GM23338 (cell line): ENCODE data around the gene BPTF. TPM values are rescaled to one million over a fixed set of nuclear protein-coding genes. Genes with fewer than 3 reads are reported as not detected.
"Not testable (repeated sequence)": the region's sequence is repeated elsewhere in the genome, so short reads cannot be mapped to it uniquely, and the experiment has no call there.

ENCODE experiments used
- ATAC-seq: fragments of 200-7000 bp; cut with Tn5 transposase; 3 replicates; pipeline ENCODE4 v1.9.1; 2020
- DNase-seq: peaks from one replicate; pipeline ENCODE4 v3.0.0-alpha.2; 2015; ENCODE audit warnings: low spot score
- H2AFZ ChIP-seq: fragments of 200-600 bp; sonication (generic); 2 replicates; pipeline ENCODE4 v1.8.0; 2016; ENCODE audit warnings: antibody characterized with exemption, mild to moderate bottlenecking, moderate library complexity
- H3F3A ChIP-seq: fragments of 200-600 bp; sonication (generic); replicated peaks from 2 replicates; pipeline ENCODE4 v1.8.0; 2017; ENCODE audit warnings: antibody characterized with exemption, mixed run types, low read depth
- H3K27ac ChIP-seq: fragments of 200-600 bp; sonication (generic); 2 replicates; pipeline ENCODE4 v1.6.1; 2016; ENCODE audit warnings: low read depth
- H3K27me3 ChIP-seq: fragments of 200-600 bp; sonication (generic); 2 replicates; pipeline ENCODE4 v1.8.0; 2016; ENCODE audit warnings: mild to moderate bottlenecking, mixed run types, moderate library complexity; ENCODE audit not compliant: insufficient read depth
- H3K36me3 ChIP-seq: fragments of 200-600 bp; sonication (generic); 2 replicates; pipeline ENCODE4 v1.8.0; 2016; ENCODE audit warnings: mild to moderate bottlenecking; ENCODE audit not compliant: insufficient read depth
- H3K4me1 ChIP-seq: fragments of 200-600 bp; sonication (generic); 2 replicates; pipeline ENCODE4 v1.8.0; 2016; ENCODE audit warnings: mild to moderate bottlenecking, moderate library complexity; ENCODE audit not compliant: insufficient read depth
- H3K4me2 ChIP-seq: fragments of 200-600 bp; sonication (generic); 2 replicates; pipeline ENCODE4 v1.7.1; 2017; ENCODE audit warnings: mixed run types
- H3K4me3 ChIP-seq: fragments of 200-600 bp; sonication (generic); 2 replicates; pipeline ENCODE4 v1.6.1; 2016; ENCODE audit warnings: mixed run types
- H3K79me2 ChIP-seq: fragments of 200-600 bp; sonication (generic); replicated peaks from 2 replicates; pipeline ENCODE4 v1.8.0; 2017; ENCODE audit warnings: mild to moderate bottlenecking; ENCODE audit not compliant: insufficient read depth
- H3K9me2 ChIP-seq: fragments of 200-600 bp; sonication (generic); 2 replicates; pipeline ENCODE4 v1.8.0; 2017; ENCODE audit not compliant: insufficient read depth
- H4K20me1 ChIP-seq: fragments of 200-600 bp; sonication (generic); replicated peaks from 2 replicates; pipeline ENCODE4 v1.8.0; 2017; ENCODE audit warnings: mild to moderate bottlenecking; ENCODE audit not compliant: insufficient read depth
- H3K27ac Mint-ChIP-seq: 2 replicates; pipeline ENCODE4 v1.8.0; 2020; ENCODE audit warnings: inconsistent platforms, mild to moderate bottlenecking, moderate library complexity, mixed read lengths
- H3K27me3 Mint-ChIP-seq: 3 replicates; pipeline ENCODE4 v1.8.0; 2022; ENCODE audit warnings: low read depth, mild to moderate bottlenecking, moderate library complexity, mixed read lengths, inconsistent platforms; ENCODE audit not compliant: insufficient read depth, poor library complexity
- H3K36me3 Mint-ChIP-seq: 3 replicates; pipeline ENCODE4 v1.8.0; 2021; ENCODE audit warnings: low read depth, mild to moderate bottlenecking, inconsistent platforms, moderate library complexity, mixed read lengths
- H3K4me1 Mint-ChIP-seq: 3 replicates; pipeline ENCODE4 v1.8.0; 2020; ENCODE audit warnings: mild to moderate bottlenecking, inconsistent platforms, mixed read lengths
- H3K4me3 Mint-ChIP-seq: 3 replicates; pipeline ENCODE4 v1.8.0; 2021; ENCODE audit warnings: moderate library complexity, mild to moderate bottlenecking, inconsistent platforms, mixed read lengths
- H3K9me3 Mint-ChIP-seq: 3 replicates; pipeline ENCODE4 v1.8.0; 2020; ENCODE audit warnings: moderate library complexity, mild to moderate bottlenecking, inconsistent platforms, mixed read lengths
- EZH2 ChIP-seq: fragments of 200-600 bp; sonication (generic); IDR thresholded peaks from one replicate; pipeline ENCODE4 v1.8.0; 2017; ENCODE audit warnings: antibody characterized with exemption, mild to moderate bottlenecking, low read depth; ENCODE audit not compliant: unreplicated experiment
- STAT1 ChIP-seq: IDR thresholded peaks from one replicate; pipeline ENCODE4 v1.6.1; 2016; ENCODE audit warnings: antibody characterized with exemption; ENCODE audit not compliant: unreplicated experiment
- polyA plus RNA-seq: library from polyadenylated mRNA; unstranded; fragments of >200 nt; fragmentation: Nextera tagmentation; extraction: Ambion mirVana; gene quantifications from 2 replicates; pipeline ENCODE4 v1.2.1, GENCODE V29; 2016
- total RNA-seq: library from RNA; depleted of rRNA; stranded (reverse); fragments of >200 nt; shearing (Covaris generic); gene quantifications from 2 replicates; pipeline ENCODE4 v1.2.3, GENCODE V29; 2014
- TF ChIP-seq, protein P1 (sequence below), 2 experiments: fragments of 200-600 bp in 1 of 2; sonication (generic) in 1 of 2; conservative IDR thresholded peaks; 2 replicates each; pipeline versions ENCODE4 v1.5.1 to v1.6.1; 2016 to 2017; ENCODE audit warnings: antibody characterized with exemption in 2 of 2, low read depth in 2 of 2, mild to moderate bottlenecking in 2 of 2, moderate library complexity in 1 of 2
- TF ChIP-seq, protein P2 (sequence below): IDR thresholded peaks from one replicate; pipeline ENCODE4 v1.6.1; 2018; ENCODE audit warnings: antibody characterized with exemption; ENCODE audit not compliant: unreplicated experiment

The BPTF gene
- total and polyA plus RNA-seq, 2 experiments from 2014 or later: 161 to 179 TPM

DNA sequence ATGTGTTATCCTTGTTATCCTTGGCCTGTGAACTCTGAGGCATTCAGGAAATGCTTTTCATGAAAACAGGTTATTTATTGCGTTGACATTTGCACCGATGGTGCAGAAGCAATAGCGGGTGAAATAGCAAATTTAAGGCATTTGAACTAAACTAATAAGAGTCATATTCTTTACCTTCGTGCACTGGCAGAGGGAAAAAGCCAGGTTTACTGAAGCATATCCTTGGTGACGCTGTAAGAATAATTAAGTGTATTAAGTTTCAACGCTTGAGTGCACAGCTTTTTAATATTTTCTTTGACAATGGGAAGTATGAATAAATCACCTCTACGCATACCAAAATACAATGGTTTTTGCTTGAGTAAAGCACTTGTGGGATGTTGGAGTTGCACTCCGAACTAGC lies 196.7 kb downstream of the BPTF start:
- Histone ChIP-seq H3K9me2 (no peaks in the 10 kb centered on the region), H4K20me1 (no peaks in the 10 kb centered on the region), H3K4me2 (no peak overlapping the region), H3K79me2 (no peaks in the 10 kb centered on the region), H3K27ac (no peak overlapping the region), H3K4me1 (peaks cover 6% of the 10 kb centered on the region), H3F3A (no peaks in the 10 kb centered on the region; the same call in 1 of the 2 replicates), H3K4me3 (no peak overlapping the region), H2AFZ (no peak overlapping the region), H3K36me3 (no peaks in the 10 kb centered on the region), H3K27me3 (no peaks in the 10 kb centered on the region)
- peaks cover 5% of the 10 kb centered on the region; the same call in 2 of the 3 replicates for H3K9me3 Mint-ChIP-seq
- no peaks in the 10 kb centered on the region for H3K36me3 Mint-ChIP-seq
- TF ChIP-seq STAT1: no peak
- ATAC-seq: no peak
- H3K27me3 Mint-ChIP-seq: peaks cover 26% of the 10 kb centered on the region
- no peak overlapping the region for H3K27ac Mint-ChIP-seq
- H3K4me3 Mint-ChIP-seq: no peak overlapping the region
- peaks cover 10% of the 10 kb centered on the region for H3K4me1 Mint-ChIP-seq
- DNase-seq: no peak

GRCh38 chr17:68022547-68022946 lies 197.2 kb downstream of the BPTF start:
- peaks cover 10% of the 10 kb centered on the region for H3K4me1 Mint-ChIP-seq
- H4K20me1 ChIP-seq, H3K36me3 Mint-ChIP-seq, H3K79me2 ChIP-seq, H3K27ac Mint-ChIP-seq, H3K4me2 ChIP-seq, H3K36me3 ChIP-seq, H3F3A ChIP-seq, H3K9me3 Mint-ChIP-seq, H2AFZ ChIP-seq, H3K9me2 ChIP-seq, H3K4me1 ChIP-seq, H3K4me3 ChIP-seq, ATAC-seq, H3K4me3 Mint-ChIP-seq, H3K27me3 ChIP-seq, H3K27ac ChIP-seq: not testable (repeated sequence)
- TF ChIP-seq, protein P1, sequence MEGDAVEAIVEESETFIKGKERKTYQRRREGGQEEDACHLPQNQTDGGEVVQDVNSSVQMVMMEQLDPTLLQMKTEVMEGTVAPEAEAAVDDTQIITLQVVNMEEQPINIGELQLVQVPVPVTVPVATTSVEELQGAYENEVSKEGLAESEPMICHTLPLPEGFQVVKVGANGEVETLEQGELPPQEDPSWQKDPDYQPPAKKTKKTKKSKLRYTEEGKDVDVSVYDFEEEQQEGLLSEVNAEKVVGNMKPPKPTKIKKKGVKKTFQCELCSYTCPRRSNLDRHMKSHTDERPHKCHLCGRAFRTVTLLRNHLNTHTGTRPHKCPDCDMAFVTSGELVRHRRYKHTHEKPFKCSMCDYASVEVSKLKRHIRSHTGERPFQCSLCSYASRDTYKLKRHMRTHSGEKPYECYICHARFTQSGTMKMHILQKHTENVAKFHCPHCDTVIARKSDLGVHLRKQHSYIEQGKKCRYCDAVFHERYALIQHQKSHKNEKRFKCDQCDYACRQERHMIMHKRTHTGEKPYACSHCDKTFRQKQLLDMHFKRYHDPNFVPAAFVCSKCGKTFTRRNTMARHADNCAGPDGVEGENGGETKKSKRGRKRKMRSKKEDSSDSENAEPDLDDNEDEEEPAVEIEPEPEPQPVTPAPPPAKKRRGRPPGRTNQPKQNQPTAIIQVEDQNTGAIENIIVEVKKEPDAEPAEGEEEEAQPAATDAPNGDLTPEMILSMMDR (conservative IDR thresholded peaks at IDR 0.05; ENCODE audit: low read depth in 2 of 2): peak; percentile 61 to 62
- peak; percentile 60 for DNase-seq
- peaks cover 26% of the 10 kb centered on the region for H3K27me3 Mint-ChIP-seq

GRCh38 chr17:68029512-68030215 lies 204.4 kb downstream of the BPTF start:
- Histone ChIP-seq H3K9me2 (no peaks in the 10 kb centered on the region), H3K27me3 (no peaks in the 10 kb centered on the region), H4K20me1 (no peaks in the 10 kb centered on the region), H3K4me1 (peaks cover 8% of the 10 kb centered on the region; the same call in 1 of the 2 replicates), H3K36me3 (no peaks in the 10 kb centered on the region), H3K4me2 (no peak overlapping the region), H3K27ac (no peak overlapping the region), H3K79me2 (no peaks in the 10 kb centered on the region), H2AFZ (no peak overlapping the region; the same call in 1 of the 2 replicates), H3K4me3 (no peak overlapping the region), H3F3A (peaks cover 8% of the 10 kb centered on the region; the same call in 1 of the 2 replicates)
- Mint-ChIP-seq H3K27ac (no peak overlapping the region), H3K9me3 (no peaks in the 10 kb centered on the region), H3K4me3 (no peak overlapping the region), H3K4me1 (peaks cover 16% of the 10 kb centered on the region), H3K27me3 (peaks cover 5% of the 10 kb centered on the region), H3K36me3 (no peaks in the 10 kb centered on the region)
- ATAC-seq (no peak), DNase-seq (peak; percentile 24)
- TF ChIP-seq EZH2: no peak
- TF ChIP-seq, protein P2, sequence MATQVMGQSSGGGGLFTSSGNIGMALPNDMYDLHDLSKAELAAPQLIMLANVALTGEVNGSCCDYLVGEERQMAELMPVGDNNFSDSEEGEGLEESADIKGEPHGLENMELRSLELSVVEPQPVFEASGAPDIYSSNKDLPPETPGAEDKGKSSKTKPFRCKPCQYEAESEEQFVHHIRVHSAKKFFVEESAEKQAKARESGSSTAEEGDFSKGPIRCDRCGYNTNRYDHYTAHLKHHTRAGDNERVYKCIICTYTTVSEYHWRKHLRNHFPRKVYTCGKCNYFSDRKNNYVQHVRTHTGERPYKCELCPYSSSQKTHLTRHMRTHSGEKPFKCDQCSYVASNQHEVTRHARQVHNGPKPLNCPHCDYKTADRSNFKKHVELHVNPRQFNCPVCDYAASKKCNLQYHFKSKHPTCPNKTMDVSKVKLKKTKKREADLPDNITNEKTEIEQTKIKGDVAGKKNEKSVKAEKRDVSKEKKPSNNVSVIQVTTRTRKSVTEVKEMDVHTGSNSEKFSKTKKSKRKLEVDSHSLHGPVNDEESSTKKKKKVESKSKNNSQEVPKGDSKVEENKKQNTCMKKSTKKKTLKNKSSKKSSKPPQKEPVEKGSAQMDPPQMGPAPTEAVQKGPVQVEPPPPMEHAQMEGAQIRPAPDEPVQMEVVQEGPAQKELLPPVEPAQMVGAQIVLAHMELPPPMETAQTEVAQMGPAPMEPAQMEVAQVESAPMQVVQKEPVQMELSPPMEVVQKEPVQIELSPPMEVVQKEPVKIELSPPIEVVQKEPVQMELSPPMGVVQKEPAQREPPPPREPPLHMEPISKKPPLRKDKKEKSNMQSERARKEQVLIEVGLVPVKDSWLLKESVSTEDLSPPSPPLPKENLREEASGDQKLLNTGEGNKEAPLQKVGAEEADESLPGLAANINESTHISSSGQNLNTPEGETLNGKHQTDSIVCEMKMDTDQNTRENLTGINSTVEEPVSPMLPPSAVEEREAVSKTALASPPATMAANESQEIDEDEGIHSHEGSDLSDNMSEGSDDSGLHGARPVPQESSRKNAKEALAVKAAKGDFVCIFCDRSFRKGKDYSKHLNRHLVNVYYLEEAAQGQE: no peak
